Activated CD4-positive, alpha-beta T cell treated with anti-CD3 and anti-CD28 coated beads, Interleukin-2, amount 50 U/mL, for 1 hour (primary cell): ENCODE data around the gene SPIRE2.
"Not testable (repeated sequence)": the region's sequence is repeated elsewhere in the genome, so short reads cannot be mapped to it uniquely, and the experiment has no call there.

Source experiments
- DNase-seq: peaks from one replicate; pipeline ENCODE4 v3.0.0-alpha.2; 2020

The SPIRE2 gene

GRCh38 chr16:89900885-89901284, 72.6 kb downstream of the SPIRE2 start:
- DNase-seq: no peak

GRCh38 chr16:89902980-89903379, 74.7 kb downstream of the SPIRE2 start:
- DNase-seq: no peak

- DNase-seq: no peak
Observed at GRCh38 chr16:89903908-89904515, 75.7 kb downstream of the SPIRE2 start.

GRCh38 chr16:89904606-89905510, 76.6 kb downstream of the SPIRE2 start:
- DNase-seq: no peak

- DNase-seq: no peak
Observed at GRCh38 chr16:89905511-89906139, 77.3 kb downstream of the SPIRE2 start.

- DNase-seq: no peak
Observed at GRCh38 chr16:89906140-89907025, 78.1 kb downstream of the SPIRE2 start.

GRCh38 chr16:89907055-89907814, 79.0 kb downstream of the SPIRE2 start:
- DNase-seq: no peak

GRCh38 chr16:89908236-89908635, 80.0 kb downstream of the SPIRE2 start:
- DNase-seq: no peak

- DNase-seq: peak; percentile 71
Observed at GRCh38 chr16:89909777-89910716, 81.8 kb downstream of the SPIRE2 start.

GRCh38 chr16:89910717-89911354, 82.6 kb downstream of the SPIRE2 start:
- no peak for DNase-seq

- no peak for DNase-seq
Observed at GRCh38 chr16:89911375-89911774, 83.1 kb downstream of the SPIRE2 start.

GRCh38 chr16:89912143-89912542, 83.9 kb downstream of the SPIRE2 start:
- no peak for DNase-seq

GRCh38 chr16:89912627-89913026, 84.4 kb downstream of the SPIRE2 start:
- DNase-seq: no peak

GRCh38 chr16:89913408-89914387, 85.4 kb downstream of the SPIRE2 start:
- DNase-seq: no peak

- not testable (repeated sequence) for DNase-seq
Observed at GRCh38 chr16:89914642-89915285, 86.5 kb downstream of the SPIRE2 start.

- DNase-seq: no peak
Observed at GRCh38 chr16:89915303-89916232, 87.3 kb downstream of the SPIRE2 start.

GRCh38 chr16:89917773-89918452, 89.6 kb downstream of the SPIRE2 start:
- DNase-seq: peak; percentile 69
